Activated CD8-positive, alpha-beta T cell treated with anti-CD3 and anti-CD28 coated beads for 36 hours (primary cell): ENCODE results near the gene CLMN. TPM values are rescaled to one million over a fixed set of nuclear protein-coding genes. Genes with fewer than 3 reads are reported as not detected.
"Not testable (repeated sequence)": the region's sequence is repeated elsewhere in the genome, so short reads cannot be mapped to it uniquely, and the experiment has no call there.

Source experiments
- ATAC-seq: fragments of 200-7000 bp; cut with Tn5 transposase; one replicate; pipeline ENCODE4 v1.10.0; 2021; ENCODE audit warnings: mild to moderate bottlenecking, moderate library complexity
- CTCF ChIA-PET: fragments of 350-600 bp; sonication (Branson Sonifier 250); formaldehyde crosslinking; loops from one replicate; lab custom pipeline; 2021; ENCODE audit warnings: antibody characterized with exemption; lab: Charles Lee
- POLR2A ChIA-PET: fragments of 350-600 bp; sonication (Branson Sonifier 250); formaldehyde crosslinking; loops from one replicate; lab custom pipeline; 2021; ENCODE audit warnings: antibody characterized with exemption; lab: Charles Lee
- DNase-seq: peaks from one replicate; pipeline ENCODE4 v3.0.0-alpha.2; 2020
- H3K27ac Mint-ChIP-seq: one replicate; pipeline ENCODE4 v1.8.0; 2021; ENCODE audit warnings: mild to moderate bottlenecking, mixed read lengths
- H3K27me3 Mint-ChIP-seq: one replicate; pipeline ENCODE4 v1.8.0; 2021; ENCODE audit warnings: mixed read lengths
- H3K36me3 Mint-ChIP-seq: one replicate; pipeline ENCODE4 v1.8.0; 2021; ENCODE audit warnings: low read depth, mixed read lengths
- H3K4me1 Mint-ChIP-seq: one replicate; pipeline ENCODE4 v1.8.0; 2021; ENCODE audit warnings: low read depth, mixed read lengths
- H3K4me3 Mint-ChIP-seq: one replicate; pipeline ENCODE4 v1.8.0; 2021; ENCODE audit warnings: mild to moderate bottlenecking, moderate library complexity, mixed read lengths
- H3K9me3 Mint-ChIP-seq: one replicate; pipeline ENCODE4 v1.8.0; 2021; ENCODE audit warnings: mixed read lengths
- CTCF ChIP-seq: fragments of 200-600 bp; IDR thresholded peaks from one replicate; pipeline ENCODE4 v1.8.0; 2022; ENCODE audit warnings: antibody characterized with exemption, mild to moderate bottlenecking
- intact Hi-C: fragments of 100-400 bp; cut with micrococcal nuclease; formaldehyde crosslinking; loops from one replicate; pipeline ENCODE4 v1.10.0; 2022
- total RNA-seq, 2 experiments: library from RNA; stranded (reverse); gene quantifications; one replicate each; pipeline ENCODE4 v1.2.3, GENCODE V29; 2021

CLMN gene
- total RNA-seq, 2 experiments from 2014 or later, result 0.31 to 0.59 TPM

- Mint-ChIP-seq H3K4me3 (no peak overlapping the region), H3K27me3 (peaks cover 5% of the 10 kb centered on the region), H3K4me1 (no peaks in the 10 kb centered on the region), H3K36me3 (no peaks in the 10 kb centered on the region), H3K27ac (no peak overlapping the region), H3K9me3 (no peaks in the 10 kb centered on the region)
- intact Hi-C loops, result no loop called here
- ChIA-PET POLR2A (no interaction called here), CTCF (no interaction called here)
- ATAC-seq, result no peak
- no peak for DNase-seq
- no peak for TF ChIP-seq CTCF
These were observed 30.2 kb downstream of the CLMN start for GRCh38 chr14:95289323-95290010.

- intact Hi-C loops, result no loop called here
- ChIA-PET POLR2A (no interaction called here), CTCF (no interaction called here)
- H3K27ac Mint-ChIP-seq, result no peak overlapping the region
- peaks cover 5% of the 10 kb centered on the region for H3K27me3 Mint-ChIP-seq
- ATAC-seq (no peak), DNase-seq (no peak)
- H3K4me1 Mint-ChIP-seq, result no peaks in the 10 kb centered on the region
- H3K36me3 Mint-ChIP-seq, result no peaks in the 10 kb centered on the region
- no peaks in the 10 kb centered on the region for H3K9me3 Mint-ChIP-seq
- no peak for TF ChIP-seq CTCF
- no peak overlapping the region for H3K4me3 Mint-ChIP-seq
These were observed 30.9 kb downstream of the CLMN start for GRCh38 chr14:95288672-95289322.

- peaks cover 5% of the 10 kb centered on the region for H3K27me3 Mint-ChIP-seq
- H3K4me3 Mint-ChIP-seq, result no peak overlapping the region
- no peaks in the 10 kb centered on the region for H3K36me3 Mint-ChIP-seq
- H3K27ac Mint-ChIP-seq, result no peak overlapping the region
- TF ChIP-seq CTCF, result no peak
- no peaks in the 10 kb centered on the region for H3K4me1 Mint-ChIP-seq
- H3K9me3 Mint-ChIP-seq, result no peaks in the 10 kb centered on the region
- DNase-seq, result no peak
- ChIA-PET POLR2A (interaction anchor here (0.8 kb wide), 1 partner anchor 10 kb away, joined by 3 read pairs; no protein-coding TSS in a partner anchor), CTCF (no interaction called here)
- intact Hi-C loops, result no loop called here
- ATAC-seq, result no peak
These were observed 32.4 kb downstream of the CLMN start for GRCh38 chr14:95287176-95287754.

GRCh38 chr14:95286645-95287044 is 33.1 kb downstream of the CLMN start:
- H3K4me3 Mint-ChIP-seq, result no peak overlapping the region
- ATAC-seq, result no peak
- H3K9me3 Mint-ChIP-seq, result no peaks in the 10 kb centered on the region
- ChIA-PET CTCF (no interaction called here), POLR2A (interaction anchor here (0.8 kb wide), 1 partner anchor 9 kb away, joined by 3 read pairs; no protein-coding TSS in a partner anchor)
- no peak for TF ChIP-seq CTCF
- H3K27ac Mint-ChIP-seq, result no peak overlapping the region
- H3K36me3 Mint-ChIP-seq, result no peaks in the 10 kb centered on the region
- peaks cover 5% of the 10 kb centered on the region for H3K27me3 Mint-ChIP-seq
- DNase-seq, result no peak
- H3K4me1 Mint-ChIP-seq, result no peaks in the 10 kb centered on the region
- intact Hi-C loops, result no loop called here

- no peak overlapping the region for H3K27ac Mint-ChIP-seq
- CTCF ChIA-PET, result no interaction called here
- H3K36me3 Mint-ChIP-seq, result no peaks in the 10 kb centered on the region
- no peak for DNase-seq
- no peak overlapping the region for H3K4me3 Mint-ChIP-seq
- no peaks in the 10 kb centered on the region for H3K9me3 Mint-ChIP-seq
- no peaks in the 10 kb centered on the region for H3K4me1 Mint-ChIP-seq
- POLR2A ChIA-PET, result no interaction called here
- H3K27me3 Mint-ChIP-seq, result peaks cover 2% of the 10 kb centered on the region
- TF ChIP-seq CTCF, result no peak
- intact Hi-C loops, result no loop called here
- no peak for ATAC-seq
These were observed 34.1 kb downstream of the CLMN start for GRCh38 chr14:95285566-95285965.

- intact Hi-C loops, H3K27me3 Mint-ChIP-seq, DNase-seq, H3K4me3 Mint-ChIP-seq, POLR2A ChIA-PET, H3K36me3 Mint-ChIP-seq, H3K9me3 Mint-ChIP-seq, H3K27ac Mint-ChIP-seq, ATAC-seq, CTCF ChIA-PET, H3K4me1 Mint-ChIP-seq: not testable (repeated sequence)
These were observed 35.9 kb downstream of the CLMN start for GRCh38 chr14:95283802-95284201.

- POLR2A ChIA-PET, CTCF ChIA-PET, intact Hi-C loops, ATAC-seq, H3K9me3 Mint-ChIP-seq, H3K27ac Mint-ChIP-seq, H3K27me3 Mint-ChIP-seq, H3K4me1 Mint-ChIP-seq, H3K4me3 Mint-ChIP-seq, H3K36me3 Mint-ChIP-seq, DNase-seq: not testable (repeated sequence)
These were observed 36.7 kb downstream of the CLMN start for GRCh38 chr14:95282986-95283380.
